Stimulated activated CD8-positive, alpha-beta memory T cell treated with anti-CD3 and anti-CD28 coated beads, Interleukin-2, amount 100 ng/mL, for 48 hours (primary cell): ENCODE measurements around the gene PTPN21.

ENCODE experiments used
- DNase-seq, 2 donors: peaks; one replicate each; pipeline ENCODE4 v3.0.0-alpha.2; 2020; ENCODE audit warnings: low read depth in 2 of 2

PTPN21 gene

GRCh38 chr14:88504602-88505001, 50.2 kb downstream of the PTPN21 start:
- DNase-seq: no peak

DNA sequence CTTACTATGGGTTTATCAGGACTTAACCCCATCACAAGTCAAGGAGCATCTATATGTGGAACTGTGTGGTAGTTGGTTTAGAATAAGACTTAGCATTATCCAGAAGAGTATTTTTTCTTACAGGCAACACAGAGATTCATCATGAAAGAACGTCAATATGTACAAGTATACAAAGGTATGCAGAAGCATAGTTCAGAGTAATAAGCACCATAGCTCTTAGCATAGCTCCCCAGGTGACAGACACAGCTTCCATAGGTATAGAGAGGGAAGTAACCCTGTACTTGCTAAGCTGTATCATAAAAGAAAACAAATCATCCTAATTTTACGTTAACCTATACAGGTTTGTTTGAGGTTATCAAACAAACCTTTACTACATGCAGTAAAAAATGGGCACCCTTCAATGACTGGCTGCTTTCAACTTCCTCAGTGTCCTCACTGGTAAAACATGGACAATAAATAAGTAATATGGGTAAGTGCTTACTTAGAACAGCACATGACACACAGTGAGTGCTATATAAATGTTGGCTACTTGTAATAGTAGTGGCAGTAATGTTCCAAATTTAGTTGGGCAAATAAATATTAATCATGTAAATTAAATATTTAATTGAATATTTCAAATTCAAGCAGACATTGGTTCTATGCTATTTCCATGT, 50.9 kb downstream of the PTPN21 start:
- DNase-seq: no peak

DNA sequence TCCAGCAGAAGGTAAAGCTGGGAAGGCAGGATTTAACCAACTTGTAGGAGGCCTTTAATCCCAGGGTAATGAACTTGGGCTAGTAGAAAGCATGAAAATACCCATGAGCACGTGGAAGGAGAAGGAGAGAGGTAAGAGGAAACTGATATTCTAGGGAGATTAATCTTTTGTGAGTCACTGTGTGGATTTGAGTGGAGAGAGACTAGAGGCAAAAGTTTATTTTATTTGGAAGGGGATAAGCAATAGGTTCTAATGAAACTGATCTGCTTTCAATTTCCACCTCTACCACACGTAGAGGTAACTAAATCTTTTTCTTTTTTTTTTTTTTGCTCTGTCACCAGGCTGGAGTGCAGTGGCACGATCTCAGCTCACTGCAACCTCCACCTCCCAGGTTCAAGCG, 52.1 kb downstream of the PTPN21 start:
- DNase-seq: no peak

DNA sequence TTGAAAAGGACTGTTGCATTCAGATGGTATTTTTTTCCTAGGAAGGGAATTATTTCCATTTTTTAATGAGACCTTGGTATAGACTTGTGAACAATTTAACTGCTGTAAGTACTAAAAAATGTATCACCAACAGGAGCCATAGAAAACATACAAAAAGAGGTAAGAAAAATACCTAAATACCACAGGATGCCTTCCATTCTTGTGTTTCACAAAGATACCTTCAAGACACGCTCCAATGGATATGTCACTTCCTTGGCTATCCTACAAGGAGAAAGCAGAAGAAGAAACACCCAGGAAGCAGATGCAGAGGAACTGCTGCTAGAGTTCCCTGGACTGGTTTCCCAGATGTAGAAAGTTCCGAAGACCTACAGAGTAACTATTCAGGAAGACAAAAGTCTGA, 54.2 kb downstream of the PTPN21 start:
- no peak for DNase-seq

- no peak for DNase-seq
Measured at GRCh38 chr14:88499225-88499624, 55.6 kb downstream of the PTPN21 start.

- DNase-seq: no peak
Measured at GRCh38 chr14:88496414-88496813, 58.4 kb downstream of the PTPN21 start.

DNA sequence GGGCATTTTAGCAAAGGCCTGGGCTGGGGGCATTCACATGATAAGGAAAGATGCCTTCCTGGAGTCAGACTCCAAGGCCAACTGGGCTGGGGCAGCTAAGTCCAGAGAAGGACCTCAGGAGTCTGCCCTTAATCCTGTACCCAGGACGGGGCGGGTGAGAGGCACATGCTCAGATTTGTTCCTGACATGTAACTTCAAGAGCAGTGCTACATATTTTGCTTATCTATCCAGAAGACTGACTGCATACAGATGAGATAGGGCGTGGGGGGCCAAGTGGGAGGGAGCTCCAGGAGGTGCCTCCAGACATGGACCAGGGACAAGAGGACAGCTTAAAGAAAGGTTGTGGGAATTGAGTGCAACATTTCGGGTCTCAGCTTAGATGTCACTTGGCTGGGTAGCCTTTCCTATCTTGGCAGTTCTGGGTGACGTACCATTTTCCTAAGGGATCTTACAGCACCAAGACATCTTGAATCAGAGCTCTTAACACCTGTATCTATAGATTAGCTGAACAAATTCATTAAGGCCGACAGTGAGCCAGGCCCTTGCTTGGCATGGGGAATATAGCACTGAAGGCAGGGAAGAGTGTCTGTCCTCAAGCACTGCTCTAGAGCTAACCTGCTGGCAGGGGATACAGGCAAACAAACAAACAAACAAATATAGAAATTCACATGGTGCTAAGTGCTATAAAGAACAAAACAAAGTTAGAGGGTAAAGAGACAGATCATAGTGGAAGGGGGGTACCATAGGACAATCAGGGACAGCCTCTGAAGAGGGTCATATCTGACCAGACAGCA, 61.2 kb downstream of the PTPN21 start:
- DNase-seq: no peak

DNA sequence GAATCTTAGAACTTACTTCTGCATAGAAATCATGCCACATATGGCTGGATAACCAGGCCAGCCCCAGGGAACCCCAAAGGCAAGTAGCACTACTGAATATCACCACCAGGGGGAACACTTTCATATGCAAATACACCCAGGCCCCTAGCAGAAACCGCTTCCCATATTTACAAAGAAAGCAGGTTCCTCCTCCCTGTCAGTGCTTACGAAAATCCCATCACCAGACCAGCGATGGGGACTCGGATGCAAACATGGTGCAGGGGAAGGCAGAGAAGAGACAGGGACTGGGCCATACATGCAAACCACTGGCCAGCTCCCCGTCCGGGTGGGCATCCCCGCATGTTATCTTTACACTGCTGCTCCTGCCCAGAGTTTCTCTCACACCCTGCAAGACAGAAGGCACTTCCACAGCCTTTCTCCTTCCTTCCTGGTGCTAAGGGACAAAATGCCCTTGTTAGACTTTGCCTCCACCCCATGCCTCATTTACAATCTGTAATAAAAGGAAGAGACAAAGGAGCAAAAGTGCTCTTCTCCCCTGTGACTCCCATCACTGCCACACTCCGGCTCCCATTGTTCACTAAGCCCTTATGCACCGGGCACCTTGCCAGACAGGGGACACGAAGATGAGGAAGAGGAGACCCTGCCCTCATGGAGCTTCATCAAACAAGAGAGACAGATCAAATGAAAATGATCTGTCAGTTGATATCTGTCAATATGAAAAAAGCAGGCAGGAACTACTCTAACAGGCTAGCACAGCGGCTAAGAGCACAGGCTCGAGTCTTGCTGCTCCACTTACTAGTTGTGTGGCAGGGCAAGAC, 62.3 kb downstream of the PTPN21 start:
- DNase-seq: peak; percentile 14 to 28

DNA sequence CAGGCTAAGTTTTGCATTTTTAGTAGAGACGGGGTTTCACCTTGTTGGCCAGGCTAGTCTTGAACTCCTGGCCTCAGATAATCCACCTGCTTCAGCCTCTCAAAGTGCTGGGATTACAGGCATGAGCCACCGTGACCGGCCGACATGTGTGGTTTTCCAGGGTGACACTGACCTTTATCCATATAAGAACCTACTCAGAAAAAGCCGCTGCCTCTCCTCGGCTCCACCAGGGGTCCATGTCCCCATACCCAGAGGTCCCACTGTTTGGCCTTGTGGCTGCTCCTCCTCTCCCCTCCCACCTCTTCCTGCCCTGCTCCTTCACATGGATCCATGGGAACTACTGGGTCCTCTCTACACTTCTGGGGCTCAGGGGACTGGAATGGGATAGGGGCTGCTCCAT, 64.6 kb downstream of the PTPN21 start:
- DNase-seq: no peak

GRCh38 chr14:88488897-88489296, 65.9 kb downstream of the PTPN21 start:
- DNase-seq: no peak

GRCh38 chr14:88488081-88488480, 66.7 kb downstream of the PTPN21 start:
- no peak for DNase-seq

DNA sequence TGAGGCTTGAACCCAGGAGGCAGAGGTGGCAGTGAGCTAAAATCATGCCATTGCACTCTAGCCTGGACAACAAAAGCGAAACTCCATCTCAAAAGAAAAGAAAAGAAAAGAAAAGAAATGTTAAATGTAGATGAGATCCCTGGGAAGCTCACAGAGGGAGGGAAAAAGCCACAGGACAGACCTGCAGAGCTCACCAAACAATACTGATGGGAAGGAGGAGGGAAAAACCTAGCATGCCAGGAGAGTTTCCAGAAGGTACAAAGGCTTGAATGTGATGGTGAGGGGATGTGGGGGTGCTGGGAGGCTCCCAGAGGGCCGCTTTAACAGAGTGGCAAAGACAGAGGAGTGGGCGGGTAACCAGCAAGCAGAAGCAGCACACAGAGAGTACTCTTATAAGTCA, 72.3 kb downstream of the PTPN21 start:
- DNase-seq: no peak

DNA sequence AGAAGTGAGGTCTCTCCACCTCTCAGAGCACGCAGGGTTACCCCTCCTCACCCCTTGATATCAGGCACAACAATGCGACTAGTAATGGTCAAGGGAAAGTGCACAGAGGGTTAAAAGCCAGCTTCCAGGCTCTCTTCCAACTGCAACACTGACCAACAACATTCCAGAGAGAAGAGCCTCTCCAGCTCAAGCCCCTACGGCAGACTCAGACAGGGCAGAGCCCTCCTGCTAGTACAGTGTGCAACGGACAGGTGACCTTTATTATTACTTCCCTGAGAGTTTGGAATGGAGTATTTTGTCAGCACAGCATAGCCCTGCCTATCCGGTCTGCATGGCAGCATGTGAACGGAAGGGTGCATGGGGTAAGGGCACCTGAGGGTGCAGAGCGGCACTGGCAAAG, 73.0 kb downstream of the PTPN21 start:
- no peak for DNase-seq

DNA sequence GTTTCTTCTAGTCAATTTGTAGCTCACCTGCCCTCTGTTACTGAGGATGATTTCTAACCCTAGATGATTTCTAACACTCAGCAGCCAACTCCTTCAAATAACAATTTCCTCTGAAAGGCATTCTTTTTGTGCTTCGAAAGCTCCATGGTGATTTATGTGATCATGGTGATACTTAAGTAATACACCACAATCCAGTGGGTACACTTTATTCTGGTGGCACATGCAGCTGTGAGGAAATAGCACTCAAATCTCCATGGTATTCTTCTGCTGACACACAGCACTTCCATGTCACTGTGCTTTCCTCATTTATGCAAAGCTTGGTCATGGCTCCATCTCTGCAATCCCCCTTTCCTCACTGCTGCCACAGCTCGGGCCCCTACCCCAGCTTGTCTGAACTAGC, 73.7 kb downstream of the PTPN21 start:
- no peak for DNase-seq

DNA sequence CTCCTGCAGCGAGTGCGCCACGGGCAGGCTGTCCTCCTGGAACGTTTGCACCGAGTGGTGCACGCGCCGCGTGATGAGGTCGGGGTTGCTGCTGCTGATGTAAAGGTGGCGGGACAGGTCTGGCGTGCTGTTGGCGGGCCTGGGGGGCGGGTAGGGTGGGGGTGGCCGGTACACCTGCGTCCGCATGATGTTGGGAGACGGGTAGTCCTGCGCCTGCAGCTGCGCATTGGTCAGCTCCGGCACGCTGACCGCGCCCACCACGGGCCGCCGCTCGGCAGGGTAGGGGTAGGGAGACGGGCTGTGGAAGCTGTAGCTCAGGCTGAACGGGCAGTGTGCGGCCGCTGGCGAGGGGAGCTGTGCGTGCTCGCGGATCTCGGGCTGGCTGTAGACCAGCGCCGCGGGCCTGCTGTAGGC, 75.2 kb downstream of the PTPN21 start:
- no peak for DNase-seq

DNA sequence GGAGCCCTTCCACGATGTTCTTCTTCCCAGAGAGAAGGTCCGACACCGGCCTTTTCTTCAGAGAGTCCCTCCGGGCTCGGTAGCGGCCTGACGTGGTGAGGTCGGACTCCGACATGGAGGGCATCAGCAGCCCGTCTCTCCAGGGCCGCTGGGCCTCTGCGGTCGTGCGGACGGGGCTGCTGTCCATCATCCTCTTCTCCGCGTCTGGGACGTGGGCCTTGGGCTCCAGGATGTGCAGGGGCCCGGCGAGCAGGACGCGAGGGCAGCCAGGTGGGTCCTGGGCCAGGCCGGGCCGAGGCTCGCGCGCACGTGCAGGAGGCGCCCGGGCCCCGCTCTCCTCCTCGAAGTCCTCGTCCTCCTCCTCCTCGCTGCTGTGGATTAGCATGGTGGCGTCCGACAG, 75.9 kb downstream of the PTPN21 start:
- no peak for DNase-seq

GRCh38 chr14:88477513-88478250, 77.1 kb downstream of the PTPN21 start:
- no peak for DNase-seq

GRCh38 chr14:88476825-88477224, 78.0 kb downstream of the PTPN21 start:
- no peak for DNase-seq

- DNase-seq: no peak
Measured at GRCh38 chr14:88476214-88476774, 78.5 kb downstream of the PTPN21 start.

GRCh38 chr14:88473791-88474190, 81.0 kb downstream of the PTPN21 start:
- DNase-seq: no peak
